Thoracic aorta (tissue), 2 donors: ENCODE results near the gene NEU1. TPM values are rescaled to one million over a fixed set of nuclear protein-coding genes. Genes with fewer than 3 reads are reported as not detected.

ENCODE experiments used
- ATAC-seq: fragments of 150-250 bp; one replicate; pipeline ENCODE4 v1.8.0; 2017; ENCODE audit warnings: low read depth; ENCODE audit not compliant: insufficient number of reproducible peaks, low FRiP score
- DNase-seq: peaks from one replicate; pipeline ENCODE4 v3.0.0-alpha.2; 2020; ENCODE audit warnings: low spot score
- H3K27ac ChIP-seq, 2 donors: fragments of 200-600 bp; sonication (generic); 1 replicate in 1 of 2; 2 replicates in 1 of 2; pipeline ENCODE4 v1.5.1; 2016; ENCODE audit warnings: mild to moderate bottlenecking in 2 of 2, moderate library complexity in 2 of 2
- H3K27me3 ChIP-seq: fragments of 200-600 bp; sonication (generic); replicated peaks from 2 replicates; pipeline ENCODE4 v1.6.0; 2016; ENCODE audit warnings: mild to moderate bottlenecking; ENCODE audit not compliant: insufficient read depth
- H3K36me3 ChIP-seq: fragments of 200-600 bp; sonication (generic); one replicate; pipeline ENCODE4 v1.5.1; 2016
- H3K4me1 ChIP-seq, 2 donors: fragments of 200-600 bp; sonication (generic); 1 replicate in 1 of 2; 2 replicates in 1 of 2; pipeline versions ENCODE4 v1.5.1 to v1.6.0; 2016; ENCODE audit warnings: low read depth in 2 of 2, mild to moderate bottlenecking in 1 of 2; ENCODE audit not compliant: control insufficient read depth in 1 of 2
- H3K4me3 ChIP-seq: fragments of 200-600 bp; sonication (generic); 2 replicates; pipeline ENCODE4 v1.5.1; 2016; ENCODE audit warnings: mild to moderate bottlenecking
- H3K9me3 ChIP-seq: fragments of 200-600 bp; sonication (generic); 2 replicates; pipeline ENCODE4 v1.5.1; 2016
- total RNA-seq, 2 donors: library from RNA; depleted of rRNA; stranded (reverse); fragments of >200 nt; gene quantifications; one replicate each; pipeline versions ENCODE4 v1.1.0 to v1.2.3, GENCODE V29; 2016
- TF ChIP-seq, protein P1 (sequence below): fragments of 200-600 bp; sonication (generic); IDR thresholded peaks from one replicate; pipeline ENCODE4 v1.5.1; 2019; ENCODE audit warnings: antibody characterized with exemption

NEU1 gene
- total RNA-seq, 2 donors from 2014 or later: 26.0 to 35.2 TPM

DNA sequence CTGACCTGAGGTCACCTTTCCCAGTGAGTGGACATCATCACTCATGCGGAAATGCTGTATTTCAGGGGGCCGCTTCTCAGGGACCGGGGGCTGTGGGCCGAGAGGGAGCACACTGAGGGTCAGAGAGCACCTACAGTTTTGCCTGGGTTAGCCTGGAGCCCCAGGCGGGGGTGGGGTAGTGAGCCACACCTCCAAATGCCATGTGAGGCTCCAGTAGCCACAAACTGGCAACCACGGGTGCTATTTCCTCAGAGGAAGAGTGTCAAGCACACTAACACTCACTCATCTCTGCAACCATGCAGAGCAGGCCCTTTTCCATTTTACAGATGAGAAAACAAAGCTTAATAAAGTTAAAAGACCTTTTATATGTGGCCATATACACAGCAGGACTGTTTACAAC is 30.2 kb upstream of the NEU1 start:
- Histone ChIP-seq H3K27me3 (no peaks in the 10 kb centered on the region), H3K4me1 (peaks cover 6% of the 10 kb centered on the region in 2 donors), H3K27ac (no peak overlapping the region), H3K4me3 (no peak overlapping the region), H3K9me3 (no peaks in the 10 kb centered on the region), H3K36me3 (peaks cover 41% of the 10 kb centered on the region)
- TF ChIP-seq, protein P1, sequence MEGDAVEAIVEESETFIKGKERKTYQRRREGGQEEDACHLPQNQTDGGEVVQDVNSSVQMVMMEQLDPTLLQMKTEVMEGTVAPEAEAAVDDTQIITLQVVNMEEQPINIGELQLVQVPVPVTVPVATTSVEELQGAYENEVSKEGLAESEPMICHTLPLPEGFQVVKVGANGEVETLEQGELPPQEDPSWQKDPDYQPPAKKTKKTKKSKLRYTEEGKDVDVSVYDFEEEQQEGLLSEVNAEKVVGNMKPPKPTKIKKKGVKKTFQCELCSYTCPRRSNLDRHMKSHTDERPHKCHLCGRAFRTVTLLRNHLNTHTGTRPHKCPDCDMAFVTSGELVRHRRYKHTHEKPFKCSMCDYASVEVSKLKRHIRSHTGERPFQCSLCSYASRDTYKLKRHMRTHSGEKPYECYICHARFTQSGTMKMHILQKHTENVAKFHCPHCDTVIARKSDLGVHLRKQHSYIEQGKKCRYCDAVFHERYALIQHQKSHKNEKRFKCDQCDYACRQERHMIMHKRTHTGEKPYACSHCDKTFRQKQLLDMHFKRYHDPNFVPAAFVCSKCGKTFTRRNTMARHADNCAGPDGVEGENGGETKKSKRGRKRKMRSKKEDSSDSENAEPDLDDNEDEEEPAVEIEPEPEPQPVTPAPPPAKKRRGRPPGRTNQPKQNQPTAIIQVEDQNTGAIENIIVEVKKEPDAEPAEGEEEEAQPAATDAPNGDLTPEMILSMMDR: no peak
- DNase-seq: no peak
- ATAC-seq: no peak

DNA sequence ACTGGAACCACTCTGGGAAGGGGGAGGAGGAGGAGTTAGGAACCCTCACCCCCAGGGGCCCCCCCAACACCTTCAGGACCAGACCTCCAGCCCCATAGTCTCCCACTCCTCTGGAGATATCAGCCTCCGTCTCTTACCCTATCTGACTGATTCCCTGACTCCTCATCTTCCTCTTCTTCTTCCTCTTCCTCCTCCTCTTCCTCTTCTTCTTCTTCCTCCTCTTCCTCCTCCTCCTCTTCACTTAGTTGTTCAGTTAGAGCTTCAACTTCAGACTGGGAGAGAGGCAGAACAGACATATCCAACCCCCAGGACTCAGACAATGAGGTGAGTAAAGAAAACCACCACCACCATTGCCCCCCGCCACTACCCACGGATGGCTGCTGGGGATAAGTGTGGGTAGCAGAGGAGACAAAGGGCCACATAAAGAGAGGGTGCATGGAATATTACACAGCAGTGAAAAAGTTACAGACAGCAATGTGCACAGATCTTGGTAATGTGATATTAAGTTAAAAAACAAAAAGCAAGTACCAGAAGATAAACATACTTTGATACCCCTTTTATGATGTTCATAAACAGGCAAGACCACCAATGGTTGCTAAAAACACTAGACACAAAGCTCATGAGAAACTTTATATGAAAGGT is 26.8 kb upstream of the NEU1 start:
- no peaks in the 10 kb centered on the region for H3K9me3 ChIP-seq
- no peak for ATAC-seq
- no peaks in the 10 kb centered on the region for H3K4me1 ChIP-seq
- no peaks in the 10 kb centered on the region for H3K27me3 ChIP-seq
- TF ChIP-seq, protein P1: no peak
- H3K27ac ChIP-seq: no peak overlapping the region
- no peak overlapping the region for H3K4me3 ChIP-seq
- DNase-seq: no peak
- H3K36me3 ChIP-seq: peaks cover 66% of the 10 kb centered on the region

DNA sequence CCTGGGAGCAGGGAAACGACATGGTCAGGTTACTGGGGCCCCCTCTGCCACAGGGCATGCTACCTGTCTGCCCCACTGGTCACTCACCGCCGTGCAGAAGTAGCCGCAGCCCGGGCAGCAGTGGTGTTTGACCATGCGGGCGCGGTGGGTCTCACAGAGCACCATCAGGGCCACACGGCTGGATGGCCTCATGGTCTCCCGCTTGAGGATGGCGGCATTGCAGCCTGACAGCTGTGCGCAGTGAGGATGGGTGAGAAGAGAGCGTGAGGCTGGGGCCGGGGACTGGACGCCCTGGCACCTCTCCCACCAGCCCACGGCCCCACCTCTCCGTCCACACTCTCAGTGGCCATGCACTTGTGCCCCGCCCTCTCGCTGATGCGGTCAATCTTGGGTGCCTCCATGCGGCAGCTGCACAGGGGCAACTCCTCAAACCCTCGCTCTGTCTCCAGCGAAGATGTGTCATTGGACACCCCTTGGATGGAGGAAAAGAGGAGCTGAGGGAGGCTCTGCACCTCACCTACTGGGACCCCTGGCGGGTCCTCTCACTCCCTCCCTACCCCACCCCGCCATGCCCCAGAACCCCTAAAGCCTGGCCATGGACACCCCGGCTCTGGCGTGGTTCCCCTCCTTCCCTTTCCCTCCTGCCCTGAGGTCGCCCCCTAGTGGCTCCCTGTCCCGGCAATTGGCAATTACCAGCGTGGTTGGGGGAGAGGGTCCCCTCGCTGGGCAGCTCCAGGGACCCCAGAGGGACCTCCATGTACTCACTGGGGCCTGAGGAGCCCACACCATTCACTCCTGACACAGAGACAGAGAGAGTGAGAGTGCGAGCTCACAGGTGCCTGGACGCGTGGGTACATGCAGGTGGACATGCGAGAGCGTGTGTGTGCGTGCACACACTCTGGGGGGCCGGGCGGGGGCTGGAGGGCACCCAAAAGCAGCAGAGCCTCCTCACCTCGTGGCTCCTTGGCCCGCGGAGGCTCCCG is 25.9 kb upstream of the NEU1 start:
- Histone ChIP-seq H3K4me3 (no peak overlapping the region), H3K27me3 (no peaks in the 10 kb centered on the region), H3K9me3 (no peaks in the 10 kb centered on the region), H3K36me3 (peaks cover 68% of the 10 kb centered on the region), H3K27ac (no peak overlapping the region), H3K4me1 (no peaks in the 10 kb centered on the region)
- TF ChIP-seq, protein P1: peak; percentile 68
- DNase-seq: no peak
- ATAC-seq: no peak

DNA sequence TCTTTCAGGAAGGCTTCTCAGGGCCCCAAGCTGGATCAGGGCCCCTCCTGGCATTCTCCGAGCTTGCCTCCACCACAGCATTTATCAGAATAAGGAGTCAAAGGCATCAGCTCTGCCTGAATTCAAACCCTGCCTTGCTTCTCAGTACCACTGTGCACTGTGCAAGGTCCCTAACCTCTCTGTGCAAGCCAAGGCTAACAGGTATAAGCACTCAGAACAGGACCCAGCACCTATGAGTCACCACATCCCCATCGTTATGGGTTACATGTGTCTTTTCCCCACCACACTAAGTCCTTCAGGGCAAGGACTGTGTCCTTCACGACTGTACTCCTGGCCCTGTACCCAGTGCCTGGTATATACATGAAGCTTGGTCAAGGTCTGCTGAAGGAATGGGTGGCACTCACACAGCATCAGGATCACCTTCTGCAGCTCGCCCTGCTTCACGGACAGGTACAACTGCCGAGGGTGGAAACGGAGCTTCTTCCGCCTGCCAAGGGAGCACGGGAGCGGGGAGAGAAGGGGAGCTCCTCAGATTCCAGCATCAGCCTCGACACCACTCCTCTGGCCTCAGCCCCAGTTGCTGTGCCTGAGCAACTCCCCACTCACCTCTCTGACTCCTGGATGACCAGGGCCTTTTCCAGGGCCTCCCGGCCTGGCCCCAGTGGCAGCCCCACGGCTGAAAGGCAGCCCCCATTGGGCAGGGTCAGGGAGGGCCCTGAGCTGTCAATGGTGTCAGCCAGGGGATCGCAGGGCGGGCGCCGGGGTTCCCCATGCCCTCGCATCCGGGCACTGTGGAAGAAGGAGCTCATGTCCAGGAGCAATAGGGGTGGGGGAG is 24.8 kb upstream of the NEU1 start:
- H3K27ac ChIP-seq: no peak overlapping the region
- no peaks in the 10 kb centered on the region for H3K27me3 ChIP-seq
- no peaks in the 10 kb centered on the region for H3K9me3 ChIP-seq
- H3K4me1 ChIP-seq: no peaks in the 10 kb centered on the region
- ATAC-seq (no peak), DNase-seq (no peak)
- H3K36me3 ChIP-seq: peaks cover 64% of the 10 kb centered on the region
- TF ChIP-seq, protein P1: no peak
- no peak overlapping the region for H3K4me3 ChIP-seq
